NCI-H1694 (cell line): ENCODE data around the gene NOL6.
"Not testable (repeated sequence)": the region's sequence is repeated elsewhere in the genome, so short reads cannot be mapped to it uniquely, and the experiment has no call there.

Experiments
- DNase-seq: peaks from one replicate; lab custom pipeline; 2025; lab: John Stamatoyannopoulos, UW

Gene NOL6

GRCh38 chr9:33431420-33431819 lies 42.3 kb downstream of the NOL6 start:
- no peak for DNase-seq

GRCh38 chr9:33430942-33431341 lies 42.8 kb downstream of the NOL6 start:
- no peak for DNase-seq

GRCh38 chr9:33429256-33429985 lies 44.3 kb downstream of the NOL6 start:
- DNase-seq = no peak

DNA sequence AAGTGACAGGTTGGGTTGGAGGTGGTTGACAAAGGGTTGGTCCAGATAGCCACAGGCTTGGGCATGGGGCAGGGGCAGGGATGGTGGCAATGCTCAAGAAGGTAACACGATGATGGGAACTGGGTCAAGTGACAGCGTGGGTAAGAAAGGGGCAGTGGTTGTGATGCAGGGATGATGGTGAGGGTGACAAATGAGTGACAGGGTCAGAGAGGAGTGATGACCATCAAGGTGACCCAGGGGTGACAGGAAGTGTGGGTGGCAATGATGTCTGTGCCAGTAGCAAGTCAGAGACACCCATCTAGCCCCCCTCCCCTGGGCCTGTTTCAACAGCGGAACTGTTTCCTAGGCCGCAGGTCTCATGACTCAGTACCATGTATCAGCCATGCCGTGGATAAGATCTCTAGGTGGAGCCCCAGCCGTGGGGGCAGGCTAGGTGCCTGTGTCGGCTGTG lies 46.9 kb downstream of the NOL6 start:
- no peak for DNase-seq

DNA sequence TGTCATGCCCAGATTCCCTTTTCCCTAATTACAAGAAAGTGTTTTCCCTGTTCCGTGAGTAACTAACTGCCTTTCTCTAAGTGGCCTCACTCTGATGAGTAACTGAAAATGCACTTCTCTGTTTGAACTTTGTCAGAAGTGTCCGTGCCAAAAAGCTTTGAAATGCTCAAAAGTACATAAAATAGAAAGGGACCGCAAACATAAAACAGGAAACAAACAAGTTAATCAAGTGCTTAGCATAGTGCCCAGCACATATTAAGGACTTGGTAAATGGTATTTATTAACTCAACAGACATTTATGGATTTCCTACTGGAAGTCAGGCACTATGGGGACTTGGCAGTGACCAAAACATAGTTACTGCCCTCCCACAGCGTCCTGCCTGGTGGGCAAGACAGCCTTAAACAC lies 48.6 kb downstream of the NOL6 start:
- DNase-seq = no peak

DNA sequence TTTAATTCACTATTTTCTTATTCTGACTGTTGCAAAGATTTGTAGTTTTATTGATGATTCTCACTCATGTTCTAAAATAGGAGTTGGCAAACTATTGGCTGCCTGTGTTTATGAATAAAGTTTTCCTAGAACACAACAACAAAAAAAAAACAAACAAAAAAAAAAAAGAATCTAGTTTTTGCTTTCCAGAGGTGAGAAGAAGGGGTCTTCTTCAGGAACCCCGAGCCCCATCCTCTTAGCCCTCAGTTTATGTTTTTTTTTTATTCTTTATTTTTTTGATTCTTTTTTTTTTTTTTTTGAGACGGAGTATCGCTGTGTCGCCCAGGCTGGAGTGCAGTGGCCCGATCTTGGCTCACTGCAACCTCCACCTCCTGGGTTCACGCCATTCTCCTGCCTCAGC lies 49.2 kb downstream of the NOL6 start:
- not testable (repeated sequence) for DNase-seq

DNA sequence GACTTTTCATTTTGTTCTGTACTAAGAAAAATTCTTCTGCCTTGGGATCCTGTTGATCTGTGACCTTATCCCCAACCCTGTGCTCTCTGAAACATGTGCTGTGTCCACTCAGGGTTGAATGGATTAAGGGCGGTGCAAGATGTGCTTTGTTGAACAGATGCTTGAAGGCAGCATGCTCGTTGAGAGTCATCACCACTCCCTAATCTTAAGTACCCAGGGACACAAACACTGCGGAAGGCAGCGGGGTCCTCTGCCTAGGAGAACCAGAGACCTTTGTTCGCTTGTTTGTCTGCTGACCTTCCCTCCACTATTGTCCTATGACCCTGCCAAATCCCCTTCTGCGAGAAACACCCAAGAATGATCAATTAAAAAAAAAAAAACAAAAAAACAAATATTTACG lies 49.7 kb downstream of the NOL6 start:
- not testable (repeated sequence) for DNase-seq

GRCh38 chr9:33419708-33420303 lies 53.9 kb downstream of the NOL6 start:
- no peak for DNase-seq

GRCh38 chr9:33418090-33418489 lies 55.6 kb downstream of the NOL6 start:
- DNase-seq = no peak

DNA sequence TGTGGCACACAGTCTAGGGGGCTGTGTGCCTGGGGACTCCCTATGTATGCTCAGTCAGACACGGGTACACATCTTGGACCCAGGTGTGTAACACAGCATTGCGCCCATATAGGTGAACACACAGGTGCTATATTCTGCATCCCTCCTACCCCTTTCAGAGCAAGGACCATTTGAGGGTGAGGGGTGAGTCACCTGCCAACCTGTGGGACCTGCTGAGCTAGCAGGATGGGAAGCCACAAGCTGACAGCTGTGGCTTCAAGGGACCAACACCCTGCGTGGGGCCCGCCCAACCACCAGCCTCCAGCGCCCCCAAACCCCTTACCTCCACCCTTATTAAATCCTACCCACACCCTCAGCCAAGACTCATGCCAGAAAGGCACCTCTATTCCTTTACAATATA lies 56.7 kb downstream of the NOL6 start:
- DNase-seq = no peak

DNA sequence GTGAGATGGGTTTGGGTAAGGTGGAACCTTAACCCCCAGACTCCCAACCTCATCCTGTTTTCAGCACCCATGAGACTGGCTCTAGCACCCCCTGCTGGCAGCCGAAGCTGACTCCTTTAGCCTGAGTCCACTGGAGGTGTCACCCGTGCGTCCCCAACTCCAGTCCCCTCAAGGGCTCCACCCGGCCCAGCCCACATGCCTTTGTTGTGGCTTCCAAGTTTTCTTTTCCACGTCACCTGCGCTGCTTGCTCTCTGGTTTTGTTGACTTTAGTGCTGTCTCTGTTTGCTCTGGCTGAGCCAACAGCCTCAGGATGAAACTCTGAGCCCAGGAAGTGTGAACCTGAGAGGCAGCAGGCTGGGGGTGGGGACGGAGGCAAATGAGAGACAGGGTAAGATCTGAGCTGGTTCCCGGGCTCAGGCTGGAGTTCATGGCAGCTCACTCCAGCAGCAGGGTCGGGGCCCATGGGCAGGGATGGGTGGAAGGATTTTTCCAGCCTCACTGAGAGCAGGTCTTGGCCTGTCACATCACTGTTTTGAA lies 58.2 kb downstream of the NOL6 start:
- DNase-seq = peak; percentile 35

DNA sequence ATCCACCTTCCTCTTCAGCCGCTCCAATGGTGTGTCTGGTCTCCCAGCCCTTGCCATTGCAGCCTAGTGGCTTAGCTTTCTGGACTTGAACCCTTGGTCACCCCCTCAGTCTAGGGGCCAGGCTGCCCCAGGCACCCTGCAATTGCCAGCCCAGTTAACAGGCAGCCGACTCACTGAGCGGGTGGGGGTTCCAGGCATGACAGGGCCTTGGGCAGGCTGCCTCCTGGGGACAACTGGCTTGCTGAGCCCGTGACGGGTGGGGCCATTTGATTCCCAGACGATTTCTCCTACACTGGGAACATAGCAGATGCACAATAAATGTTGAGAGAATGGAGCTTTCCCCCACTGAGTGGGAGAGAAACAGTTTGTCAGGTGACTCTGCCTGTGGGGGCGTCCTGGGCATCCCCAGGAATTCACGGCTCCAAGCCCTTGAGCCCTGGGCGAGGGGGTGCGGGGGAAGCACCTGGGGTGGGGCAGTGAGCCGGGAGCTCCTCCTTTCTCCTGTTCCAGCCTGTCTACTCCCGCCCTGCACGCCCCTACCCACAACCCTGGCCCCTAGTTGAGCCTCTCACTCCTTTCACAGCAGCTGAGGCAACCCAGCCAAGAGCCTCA lies 58.7 kb downstream of the NOL6 start:
- no peak for DNase-seq

- no peak for DNase-seq
These were observed 59.5 kb downstream of the NOL6 start for GRCh38 chr9:33414268-33414667.
